CD8-positive, alpha-beta memory T cell (primary cell): ENCODE measurements around the gene CNTD1. TPM values are rescaled to one million over a fixed set of nuclear protein-coding genes. Genes with fewer than 3 reads are reported as not detected.
A peak's percentile ranks its signal among the peaks of the same experiment; 100 is the strongest.

Source experiments
- CTCF ChIA-PET: fragments of 350-600 bp; sonication (Branson Sonifier 250); formaldehyde crosslinking; loops from one replicate; lab custom pipeline; 2021; ENCODE audit warnings: antibody characterized with exemption; lab: Charles Lee
- POLR2A ChIA-PET: fragments of 350-600 bp; sonication (Branson Sonifier 250); formaldehyde crosslinking; loops from one replicate; lab custom pipeline; 2021; ENCODE audit warnings: antibody characterized with exemption; lab: Charles Lee
- DNase-seq, 5 donors: peaks; one replicate each; pipeline versions ENCODE4 v3.0.0 to v3.0.0-alpha.2; 2020 to 2022; ENCODE audit warnings: mixed read lengths in 1 of 5
- H3K27ac ChIP-seq: one replicate; pipeline ENCODE4 v1.7.0; 2013; ENCODE audit warnings: low read depth, mild to moderate bottlenecking, low read length, moderate library complexity
- H3K27me3 ChIP-seq: 2 replicates; pipeline ENCODE4 v1.7.0; 2013; ENCODE audit warnings: low read length, mild to moderate bottlenecking; ENCODE audit not compliant: insufficient read depth, poor library complexity, severe bottlenecking
- H3K36me3 ChIP-seq: 2 replicates; pipeline ENCODE4 v1.7.0; 2013; ENCODE audit warnings: mild to moderate bottlenecking, low read length, moderate library complexity; ENCODE audit not compliant: insufficient read depth
- H3K4me1 ChIP-seq: 2 replicates; pipeline ENCODE4 v1.7.0; 2013; ENCODE audit warnings: mild to moderate bottlenecking, low read length, moderate library complexity; ENCODE audit not compliant: insufficient read depth
- H3K4me3 ChIP-seq: 2 replicates; pipeline ENCODE4 v1.7.0; 2013; ENCODE audit warnings: mild to moderate bottlenecking, low read length
- H3K9me3 ChIP-seq: 2 replicates; pipeline ENCODE4 v1.7.0; 2013; ENCODE audit warnings: mild to moderate bottlenecking, low read length
- H3K27ac Mint-ChIP-seq, 8 donors: one replicate each; pipeline ENCODE4 v1.8.0; 2020 to 2021; ENCODE audit warnings: mixed read lengths in 8 of 8, mild to moderate bottlenecking in 6 of 8, inconsistent platforms in 3 of 8, moderate library complexity in 3 of 8
- H3K27me3 Mint-ChIP-seq, 2 donors: one replicate each; pipeline ENCODE4 v1.8.0; 2020 to 2021; ENCODE audit warnings: mixed read lengths in 2 of 2, mild to moderate bottlenecking in 1 of 2, moderate library complexity in 1 of 2
- H3K36me3 Mint-ChIP-seq, 3 donors: one replicate each; pipeline ENCODE4 v1.8.0; 2020 to 2021; ENCODE audit warnings: mixed read lengths in 3 of 3, inconsistent platforms in 1 of 3, mild to moderate bottlenecking in 1 of 3
- H3K4me1 Mint-ChIP-seq, 3 donors: one replicate each; pipeline ENCODE4 v1.8.0; 2020 to 2021; ENCODE audit warnings: mixed read lengths in 3 of 3, inconsistent platforms in 1 of 3, mild to moderate bottlenecking in 1 of 3
- H3K4me3 Mint-ChIP-seq, 7 donors: one replicate each; pipeline ENCODE4 v1.8.0; 2020 to 2021; ENCODE audit warnings: mixed read lengths in 7 of 7, mild to moderate bottlenecking in 6 of 7, moderate library complexity in 4 of 7, inconsistent platforms in 2 of 7
- H3K9me3 Mint-ChIP-seq, 5 donors: one replicate each; pipeline ENCODE4 v1.8.0; 2020 to 2022; ENCODE audit warnings: mixed read lengths in 5 of 5, mild to moderate bottlenecking in 3 of 5, moderate library complexity in 2 of 5, inconsistent platforms in 1 of 5
- polyA plus RNA-seq: library from polyadenylated mRNA; unstranded; fragments of 300-500 nt; fragmentation: Illumina TruSeq; gene quantifications from one replicate; pipeline ENCODE4 v1.2.3, GENCODE V29; 2021
- total RNA-seq, 2 experiments: library from RNA; stranded (reverse); gene quantifications; one replicate each; pipeline ENCODE4 v1.2.3, GENCODE V29; 2021

The CNTD1 gene
- total and polyA plus RNA-seq, 3 experiments from 2014 or later: 0.15 TPM; not detected in 2

DNA sequence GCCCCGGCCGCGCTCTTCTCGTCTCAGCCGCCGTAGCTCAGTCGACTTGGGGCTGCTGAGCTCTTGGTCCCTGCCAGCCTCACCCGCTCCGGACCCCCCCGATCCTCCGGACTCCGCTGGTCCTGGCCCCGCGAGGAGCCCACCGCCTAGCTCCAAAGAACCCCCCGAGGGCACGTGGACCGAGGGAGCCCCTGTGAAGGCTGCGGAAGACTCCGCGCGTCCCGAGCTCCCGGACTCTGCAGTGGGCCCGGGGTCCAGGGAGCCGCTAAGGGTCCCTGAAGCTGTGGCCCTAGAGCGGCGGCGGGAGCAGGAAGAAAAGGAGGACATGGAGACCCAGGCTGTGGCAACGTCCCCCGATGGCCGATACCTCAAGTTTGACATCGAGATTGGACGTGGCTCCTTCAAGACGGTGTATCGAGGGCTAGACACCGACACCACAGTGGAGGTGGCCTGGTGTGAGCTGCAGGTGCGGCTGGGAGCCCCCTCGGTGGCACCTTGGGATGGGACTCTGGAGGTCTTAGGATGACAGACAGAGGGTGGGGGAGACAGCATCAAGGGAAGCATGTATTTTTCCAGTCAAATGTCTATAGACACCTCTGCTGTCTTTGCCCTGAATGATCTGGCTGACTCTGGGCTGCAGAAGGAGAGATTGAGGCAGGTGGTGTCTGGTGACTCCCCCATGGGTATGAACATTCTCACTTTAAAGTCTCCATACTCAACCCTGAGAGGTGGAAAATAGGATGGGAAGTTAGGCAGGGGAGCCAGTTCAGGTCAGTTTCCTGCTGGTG is 17.6 kb upstream of the CNTD1 start:
- Histone ChIP-seq H3K4me1 (peaks cover 13% of the 10 kb centered on the region), H3K9me3 (no peaks in the 10 kb centered on the region), H3K36me3 (peaks cover 22% of the 10 kb centered on the region), H3K4me3 (peak overlapping the region; percentile 22), H3K27ac (peak overlapping the region; percentile 65), H3K27me3 (peaks cover 43% of the 10 kb centered on the region)
- no peak for DNase-seq
- Mint-ChIP-seq H3K9me3 (peaks cover 0 to 4% (median 0%) of the 10 kb centered on the region in 5 donors), H3K27ac (peak overlapping the region in 2 of 8 donors; percentile 55 to 60), H3K4me3 (peak overlapping the region in 2 of 7 donors; percentile 43 to 58), H3K27me3 (peaks cover 34 to 54% of the 10 kb centered on the region in 2 donors), H3K4me1 (peaks cover 17 to 49% (median 23%) of the 10 kb centered on the region in 3 donors), H3K36me3 (peaks cover 18 to 34% (median 19%) of the 10 kb centered on the region in 3 donors)
- POLR2A ChIA-PET: no interaction called here
- CTCF ChIA-PET: interaction anchor here (1.2 to 1.3 kb wide), 2 partner anchors 14 to 18 kb away, joined by 3 to 4 read pairs; no protein-coding TSS in a partner anchor

DNA sequence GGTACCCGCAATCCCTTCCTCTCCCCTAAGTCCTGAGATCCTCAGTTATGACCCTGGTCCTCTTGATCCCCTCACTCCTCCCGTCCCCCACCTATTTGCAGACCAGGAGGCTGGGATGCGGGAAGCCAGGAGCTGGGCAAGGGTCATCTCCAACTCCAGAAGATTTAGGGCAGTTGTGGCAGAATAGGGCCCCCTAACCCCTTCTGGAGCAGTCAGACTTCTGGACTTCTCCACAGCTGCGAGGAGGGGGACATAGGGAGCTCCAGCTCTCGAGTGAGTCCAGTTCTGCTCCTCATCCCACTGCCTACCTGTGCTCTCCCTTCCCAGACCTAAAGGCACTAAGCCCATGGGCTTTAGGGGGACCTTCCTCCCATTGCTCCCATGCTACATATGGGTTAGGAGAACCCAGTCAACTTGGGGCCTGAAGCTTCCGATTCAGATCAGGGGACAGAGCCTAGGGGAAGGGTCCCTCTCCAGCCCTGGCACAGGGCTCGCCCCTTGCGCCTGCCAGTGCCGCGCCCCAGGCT is 17.0 kb upstream of the CNTD1 start:
- Mint-ChIP-seq H3K36me3 (peaks cover 17 to 28% (median 18%) of the 10 kb centered on the region in 3 donors), H3K4me3 (peak overlapping the region in 1 of 7 donors; percentile 43), H3K4me1 (peaks cover 17 to 49% (median 23%) of the 10 kb centered on the region in 3 donors), H3K27me3 (peaks cover 40 to 61% of the 10 kb centered on the region in 2 donors), H3K9me3 (peaks cover 0 to 4% (median 0%) of the 10 kb centered on the region in 5 donors), H3K27ac (peak overlapping the region in 1 of 8 donors; percentile 60)
- CTCF ChIA-PET: interaction anchor here (1.2 kb wide), 1 partner anchor 18 kb away, joined by 4 read pairs; no protein-coding TSS in a partner anchor
- DNase-seq: no peak
- POLR2A ChIA-PET: interaction anchor here (1.1 kb wide), 1 partner anchor 8 kb away, joined by 3 read pairs; no protein-coding TSS in a partner anchor
- no peaks in the 10 kb centered on the region for H3K9me3 ChIP-seq
- peaks cover 19% of the 10 kb centered on the region for H3K36me3 ChIP-seq
- H3K27ac ChIP-seq: peak overlapping the region; percentile 65
- peaks cover 13% of the 10 kb centered on the region for H3K4me1 ChIP-seq
- peak overlapping the region; percentile 22 for H3K4me3 ChIP-seq
- H3K27me3 ChIP-seq: peaks cover 43% of the 10 kb centered on the region

DNA sequence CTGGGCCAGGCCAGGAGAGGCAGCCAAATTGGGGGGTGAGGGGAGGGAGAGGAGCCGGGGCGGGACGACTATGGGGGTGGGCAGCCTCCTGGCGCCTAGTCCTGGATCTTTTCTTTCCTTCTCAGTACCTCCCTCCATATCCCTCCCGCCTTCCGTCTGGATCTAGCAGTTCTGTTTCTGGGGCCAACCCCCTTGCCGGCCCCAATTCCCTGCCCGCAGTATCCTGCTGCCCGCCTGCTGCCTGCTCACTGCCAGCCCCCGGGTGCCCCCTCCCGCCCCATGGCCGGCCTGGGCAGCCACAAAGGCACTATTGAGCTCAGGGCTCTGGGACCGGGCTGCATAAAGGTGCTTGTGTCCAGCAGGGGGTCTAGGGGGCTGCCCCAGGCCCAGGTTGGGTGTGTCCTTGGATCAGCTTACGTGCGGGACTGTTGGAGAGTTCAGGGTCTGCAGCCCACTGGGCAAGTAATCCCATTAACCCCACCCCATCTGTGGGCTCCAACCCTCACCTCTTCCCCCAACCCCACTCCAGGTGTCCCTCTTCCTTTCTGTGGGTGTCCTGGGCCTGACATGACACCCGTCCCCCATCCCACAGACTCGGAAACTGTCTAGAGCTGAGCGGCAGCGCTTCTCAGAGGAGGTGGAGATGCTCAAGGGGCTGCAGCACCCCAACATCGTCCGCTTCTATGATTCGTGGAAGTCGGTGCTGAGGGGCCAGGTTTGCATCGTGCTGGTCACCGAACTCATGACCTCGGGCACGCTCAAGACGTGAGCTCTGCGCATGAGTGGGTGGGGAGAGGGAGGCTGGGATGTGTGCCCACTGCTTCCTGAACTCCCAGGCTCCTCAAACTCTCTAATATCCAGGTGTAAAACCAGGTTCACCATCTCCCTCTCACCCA is 16.2 kb upstream of the CNTD1 start:
- Mint-ChIP-seq H3K4me3 (no peak overlapping the region), H3K36me3 (peaks cover 15 to 25% (median 18%) of the 10 kb centered on the region in 3 donors), H3K4me1 (peaks cover 17 to 49% (median 23%) of the 10 kb centered on the region in 3 donors), H3K27ac (peak overlapping the region in 1 of 8 donors; percentile 52), H3K27me3 (peaks cover 46 to 66% of the 10 kb centered on the region in 2 donors), H3K9me3 (peaks cover 0 to 4% (median 0%) of the 10 kb centered on the region in 5 donors)
- CTCF ChIA-PET: no interaction called here
- H3K9me3 ChIP-seq: no peaks in the 10 kb centered on the region
- peaks cover 19% of the 10 kb centered on the region for H3K36me3 ChIP-seq
- H3K27ac ChIP-seq: peak overlapping the region; percentile 65
- POLR2A ChIA-PET: interaction anchor here (1.1 kb wide), 1 partner anchor 8 kb away, joined by 3 read pairs; no protein-coding TSS in a partner anchor
- peaks cover 46% of the 10 kb centered on the region for H3K27me3 ChIP-seq
- no peak overlapping the region for H3K4me3 ChIP-seq
- peaks cover 13% of the 10 kb centered on the region for H3K4me1 ChIP-seq
- no peak for DNase-seq

DNA sequence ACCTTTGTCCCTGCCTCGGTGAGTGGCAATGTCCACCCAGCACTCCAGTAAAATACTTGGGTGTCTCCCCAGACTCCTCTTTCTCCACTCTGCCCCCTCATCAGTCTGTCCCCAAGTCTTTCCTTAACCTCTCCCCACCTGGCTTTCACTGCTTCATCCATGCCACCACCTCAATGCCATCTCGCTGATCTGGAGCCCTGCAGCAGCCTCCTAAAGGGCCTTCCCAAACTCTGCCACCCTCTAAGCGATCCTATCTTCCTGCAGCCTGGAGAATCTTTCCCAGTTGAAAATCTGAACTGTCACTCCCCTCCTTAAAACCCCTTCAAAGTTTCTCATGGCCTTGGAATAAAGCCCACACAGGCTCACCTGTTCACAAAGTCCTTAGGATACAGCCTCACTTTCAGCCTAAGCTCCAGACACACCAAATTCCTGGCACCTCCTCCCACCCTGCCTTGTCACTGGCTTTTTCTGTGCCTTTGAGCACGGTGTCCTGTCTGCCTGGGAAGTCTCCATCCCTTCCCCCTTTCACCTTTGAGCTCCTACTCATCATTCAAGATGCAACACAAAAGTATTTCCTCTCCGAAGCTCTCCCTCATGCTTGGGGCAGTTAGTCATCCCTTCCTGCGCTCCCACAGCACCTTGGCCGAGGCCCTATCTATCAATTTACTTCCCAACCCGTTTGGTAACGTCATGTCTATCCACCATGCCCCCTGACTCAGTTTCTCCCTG is 15.4 kb upstream of the CNTD1 start:
- Histone ChIP-seq H3K36me3 (peaks cover 12% of the 10 kb centered on the region), H3K27ac (no peak overlapping the region), H3K27me3 (peaks cover 46% of the 10 kb centered on the region), H3K9me3 (no peaks in the 10 kb centered on the region), H3K4me1 (peaks cover 13% of the 10 kb centered on the region), H3K4me3 (no peak overlapping the region)
- Mint-ChIP-seq H3K27me3 (peaks cover 52 to 74% of the 10 kb centered on the region in 2 donors), H3K4me1 (peaks cover 17 to 49% (median 24%) of the 10 kb centered on the region in 3 donors), H3K36me3 (peaks cover 10 to 17% (median 12%) of the 10 kb centered on the region in 3 donors), H3K4me3 (no peak overlapping the region), H3K27ac (peak overlapping the region in 3 of 8 donors; percentile 1 to 52 (median 2)), H3K9me3 (peaks cover 0 to 4% (median 0%) of the 10 kb centered on the region in 5 donors)
- no peak for DNase-seq
- ChIA-PET CTCF (no interaction called here), POLR2A (no interaction called here)

DNA sequence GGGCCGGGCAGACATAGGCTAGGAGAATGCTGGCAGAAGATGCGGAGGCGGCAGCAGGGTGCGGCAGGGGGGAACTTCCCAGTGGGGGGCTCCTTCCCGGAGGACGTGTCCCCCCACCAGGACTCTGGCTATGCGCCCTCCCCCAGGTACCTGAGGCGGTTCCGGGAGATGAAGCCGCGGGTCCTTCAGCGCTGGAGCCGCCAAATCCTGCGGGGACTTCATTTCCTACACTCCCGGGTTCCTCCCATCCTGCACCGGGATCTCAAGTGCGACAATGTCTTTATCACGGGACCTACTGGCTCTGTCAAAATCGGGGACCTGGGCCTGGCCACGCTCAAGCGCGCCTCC is 14.9 kb upstream of the CNTD1 start:
- ChIA-PET CTCF (no interaction called here), POLR2A (no interaction called here)
- peaks cover 46% of the 10 kb centered on the region for H3K27me3 ChIP-seq
- H3K4me1 Mint-ChIP-seq: peaks cover 17 to 49% (median 24%) of the 10 kb centered on the region in 3 donors
- H3K36me3 Mint-ChIP-seq: peaks cover 6 to 11% (median 8%) of the 10 kb centered on the region in 3 donors
- H3K27me3 Mint-ChIP-seq: peaks cover 55 to 79% of the 10 kb centered on the region in 2 donors
- H3K27ac Mint-ChIP-seq: no peak overlapping the region
- DNase-seq: no peak
- H3K27ac ChIP-seq: no peak overlapping the region
- no peak overlapping the region for H3K4me3 Mint-ChIP-seq
- peaks cover 9% of the 10 kb centered on the region for H3K36me3 ChIP-seq
- no peak overlapping the region for H3K4me3 ChIP-seq
- peaks cover 0 to 4% (median 0%) of the 10 kb centered on the region in 5 donors for H3K9me3 Mint-ChIP-seq
- no peaks in the 10 kb centered on the region for H3K9me3 ChIP-seq
- peaks cover 13% of the 10 kb centered on the region for H3K4me1 ChIP-seq

DNA sequence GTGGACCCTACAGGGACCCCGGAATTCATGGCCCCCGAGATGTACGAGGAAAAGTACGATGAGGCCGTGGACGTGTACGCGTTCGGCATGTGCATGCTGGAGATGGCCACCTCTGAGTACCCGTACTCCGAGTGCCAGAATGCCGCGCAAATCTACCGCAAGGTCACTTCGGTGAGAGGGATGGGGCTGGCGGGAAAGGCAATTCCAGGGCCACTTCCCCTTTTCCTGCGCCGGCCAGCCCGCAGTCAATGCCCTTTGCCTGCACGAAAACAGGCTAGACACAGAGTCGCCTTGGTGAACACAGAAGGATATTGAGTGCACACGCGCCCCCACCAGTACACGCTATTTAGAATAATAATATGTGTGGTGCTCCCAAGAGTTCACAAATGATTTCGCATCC is 14.3 kb upstream of the CNTD1 start:
- peaks cover 16 to 47% (median 23%) of the 10 kb centered on the region in 3 donors for H3K4me1 Mint-ChIP-seq
- Histone ChIP-seq H3K9me3 (no peaks in the 10 kb centered on the region), H3K27me3 (peaks cover 46% of the 10 kb centered on the region), H3K36me3 (peaks cover 3% of the 10 kb centered on the region), H3K4me1 (peaks cover 13% of the 10 kb centered on the region), H3K4me3 (no peak overlapping the region), H3K27ac (no peak overlapping the region)
- DNase-seq: no peak
- H3K4me3 Mint-ChIP-seq: peak overlapping the region in 2 of 7 donors; percentile 41 to 49
- POLR2A ChIA-PET: interaction anchor here (0.8 kb wide), 1 partner anchor 584 kb away, joined by 3 read pairs; no protein-coding TSS in a partner anchor
- H3K27me3 Mint-ChIP-seq: peaks cover 55 to 82% of the 10 kb centered on the region in 2 donors
- CTCF ChIA-PET: no interaction called here
- peaks cover 3 to 5% (median 3%) of the 10 kb centered on the region in 3 donors for H3K36me3 Mint-ChIP-seq
- peaks cover 0 to 4% (median 0%) of the 10 kb centered on the region in 5 donors for H3K9me3 Mint-ChIP-seq
- no peak overlapping the region for H3K27ac Mint-ChIP-seq
